ENCODE data around the gene CLDN15.

Gene CLDN15

DNA sequence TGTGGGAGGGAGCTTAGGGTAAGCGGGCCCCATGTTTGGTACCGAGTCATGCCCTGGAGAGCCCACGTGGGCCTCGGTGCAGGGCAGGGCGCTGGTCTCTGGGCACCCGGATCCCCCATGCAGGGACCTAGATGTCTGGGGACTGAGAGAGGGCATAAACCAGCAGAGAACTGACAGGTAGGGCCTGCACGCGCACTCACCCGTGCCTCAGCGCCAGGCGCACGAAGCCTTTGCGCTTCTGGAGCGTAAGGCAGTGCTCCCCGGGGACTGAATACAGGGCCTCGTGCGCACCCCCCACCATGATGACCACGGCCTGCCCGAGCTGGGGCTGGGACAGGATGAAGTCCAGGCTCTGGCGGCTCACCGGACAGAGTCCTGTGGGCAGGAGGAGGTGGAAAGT, 39.6 kb downstream of the CLDN15 start:
- no peak for DNase-seq

GRCh38 chr7:101195884-101196283, 41.7 kb downstream of the CLDN15 start:
- no peak for DNase-seq

- no peak for DNase-seq
These were observed 48.5 kb downstream of the CLDN15 start for GRCh38 chr7:101189109-101189508.

- no peak for DNase-seq
These were observed 50.7 kb downstream of the CLDN15 start for GRCh38 chr7:101186844-101187428.

DNA sequence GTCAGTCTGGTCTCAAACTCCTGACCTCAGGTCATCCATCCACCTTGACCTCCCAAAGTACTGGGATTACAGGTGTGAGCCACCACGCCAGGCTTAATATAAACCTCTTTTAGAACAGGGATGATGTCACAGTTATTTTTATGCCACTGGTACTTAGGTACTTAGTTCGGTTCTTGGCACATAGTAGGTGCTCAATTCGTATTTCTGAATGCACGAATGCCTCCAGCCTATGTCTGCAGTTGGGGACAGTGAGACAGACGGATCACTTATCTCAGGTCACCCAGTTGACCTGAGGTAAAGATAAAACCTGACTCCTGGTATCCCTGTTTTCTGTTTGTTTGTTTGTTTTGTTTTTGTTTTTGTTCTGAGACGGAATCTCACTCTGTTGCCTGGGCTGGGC, 51.4 kb downstream of the CLDN15 start:
- DNase-seq: no peak

DNA sequence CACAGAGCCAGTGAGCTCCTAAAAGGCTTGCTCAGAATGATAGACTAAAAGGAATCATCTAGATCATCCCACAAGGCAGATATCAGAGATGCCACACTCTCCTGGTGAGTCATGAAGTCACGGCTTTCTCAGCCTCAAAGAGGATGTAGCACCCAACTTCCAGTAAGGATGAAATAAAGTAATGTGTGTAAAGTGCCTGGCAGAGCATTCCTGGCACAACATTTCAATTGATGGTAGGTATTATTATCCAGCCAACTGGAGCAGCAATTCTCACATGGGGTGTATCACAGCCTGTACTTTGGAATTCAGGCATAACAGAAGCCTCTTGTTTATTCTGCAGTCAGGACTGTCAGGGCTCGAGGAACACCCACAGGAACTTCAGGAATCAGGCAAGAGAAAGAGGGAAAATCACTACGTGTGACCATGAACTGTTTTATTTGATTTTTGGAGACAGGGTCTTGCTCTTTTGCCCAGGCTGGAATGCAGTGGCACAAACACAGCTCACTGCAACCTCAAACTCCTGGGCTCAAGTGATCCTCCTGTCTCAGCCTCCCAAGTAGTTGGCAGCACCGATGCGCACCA, 52.3 kb downstream of the CLDN15 start:
- DNase-seq: no peak

Measured in stimulated activated CD4-positive, alpha-beta T cell treated with anti-CD3 and anti-CD28 coated beads, Interleukin-4, amount 100 ng/mL, for 24 hours (primary cell).